HG02885 (cell line): ENCODE measurements around the gene CCZ1B.
"Not testable (repeated sequence)": the region's sequence is repeated elsewhere in the genome, so short reads cannot be mapped to it uniquely, and the experiment has no call there.

Experiments
- ATAC-seq: cut with Tn5 transposase; IDR thresholded peaks from one replicate; pipeline ENCODE4 v1.9.1; 2021; ENCODE audit warnings: mild to moderate bottlenecking; ENCODE audit not compliant: unreplicated experiment, poor library complexity

The CCZ1B gene

GRCh38 chr7:6826151-6826550 lies at the start of gene CCZ1B:
Gene CCZ1B (minus strand): TSS chr7:6826275. CDS start chr7:6826197, 78 bp downstream.
- ATAC-seq, result peak; percentile 100

DNA sequence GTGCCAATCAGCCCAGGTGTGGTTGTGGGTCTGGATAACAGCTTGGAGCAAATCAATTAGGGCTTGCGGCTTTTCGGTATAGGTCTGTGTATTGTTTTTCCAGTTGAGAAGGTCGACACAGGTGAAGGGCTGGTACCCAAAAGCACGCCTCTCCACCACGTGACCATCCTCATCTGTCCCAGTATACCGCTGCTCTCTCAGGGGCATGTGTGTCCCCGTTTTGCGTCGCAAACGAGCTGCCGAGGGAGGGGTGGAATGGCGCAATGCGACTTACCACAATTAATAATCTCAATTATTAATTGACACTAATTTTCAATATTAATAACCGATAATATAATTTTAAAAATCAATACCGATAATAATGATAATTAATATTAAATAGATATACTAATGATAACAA lies 48.9 kb upstream of the CCZ1B start:
- not testable (repeated sequence) for ATAC-seq

- not testable (repeated sequence) for ATAC-seq
These were observed 46.3 kb upstream of the CCZ1B start for GRCh38 chr7:6872246-6872945.

DNA sequence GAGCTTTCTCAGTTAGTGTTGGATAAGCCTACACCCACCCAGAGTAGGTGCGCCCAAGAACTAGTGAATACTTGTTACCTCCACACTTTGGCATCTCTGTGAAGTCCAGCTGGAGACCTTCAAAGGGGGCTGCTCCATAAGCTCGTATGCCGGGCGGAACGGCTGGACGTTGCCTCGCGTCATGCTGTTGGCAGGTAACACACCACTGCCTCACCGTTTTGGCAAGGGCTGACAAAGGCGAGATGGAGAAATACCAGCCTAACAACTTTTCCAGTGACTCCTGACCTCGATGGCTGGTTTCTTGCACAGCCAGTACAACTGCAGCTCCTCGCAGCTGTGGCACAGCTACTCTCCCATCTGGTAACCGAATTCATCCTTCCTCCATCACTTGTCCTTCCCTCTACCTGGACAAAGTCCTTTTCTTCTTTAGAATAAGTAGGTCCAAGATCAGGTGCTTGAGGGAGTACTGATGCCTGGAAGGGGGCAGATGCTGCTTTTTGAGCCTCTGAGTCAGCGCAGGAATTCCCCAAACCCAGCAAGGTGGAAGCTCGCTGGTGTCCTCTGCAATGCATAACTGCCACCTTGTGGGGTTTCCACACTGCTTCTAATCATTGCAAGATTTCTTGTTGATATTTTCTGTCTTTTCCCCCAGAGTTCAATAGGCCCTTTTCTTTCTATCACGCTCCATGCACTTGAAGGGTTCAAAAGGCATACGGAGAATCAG lies 45.5 kb upstream of the CCZ1B start:
- ATAC-seq, result not testable (repeated sequence)

- ATAC-seq, result not testable (repeated sequence)
These were observed 38.7 kb upstream of the CCZ1B start for GRCh38 chr7:6864751-6865150.

DNA sequence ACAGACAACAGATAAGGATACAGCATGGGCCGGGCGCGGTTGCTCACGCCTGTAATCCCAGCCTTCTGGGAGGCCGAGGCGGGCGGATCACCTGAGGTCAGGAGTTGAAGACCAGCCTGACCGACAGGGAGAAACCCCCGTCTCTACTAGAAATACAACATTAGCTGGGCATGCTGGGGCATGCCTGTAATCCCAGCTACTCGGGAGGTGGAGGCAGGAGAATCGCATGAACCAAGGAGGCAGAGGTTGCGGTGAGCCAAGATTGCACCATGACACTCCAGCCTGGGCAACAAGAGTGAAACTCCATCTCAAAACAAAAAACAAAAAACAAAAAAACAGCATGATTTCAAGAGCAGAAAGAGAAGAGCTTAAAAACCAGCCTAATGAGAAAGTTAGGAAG lies 38.1 kb upstream of the CCZ1B start:
- ATAC-seq, result not testable (repeated sequence)

DNA sequence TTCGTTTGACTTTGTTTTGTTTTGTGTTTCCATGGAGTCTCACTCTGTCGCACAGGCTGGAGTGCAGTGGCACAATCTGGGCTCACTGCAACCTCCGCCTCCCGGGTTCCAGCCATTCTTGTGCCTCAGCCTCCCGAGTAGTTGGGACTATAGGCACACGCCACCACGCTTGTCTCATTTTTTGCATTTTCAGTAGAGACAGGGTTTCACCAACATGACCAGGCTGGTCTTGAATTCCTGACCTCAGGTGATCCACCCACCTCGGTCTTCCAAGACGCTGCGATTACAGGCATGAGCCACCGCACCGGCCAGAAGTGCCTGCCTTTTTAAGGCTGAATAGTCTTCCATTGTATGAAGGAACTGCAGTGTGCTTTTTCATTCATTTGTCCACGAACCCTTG lies 36.8 kb upstream of the CCZ1B start:
- ATAC-seq, result not testable (repeated sequence)

DNA sequence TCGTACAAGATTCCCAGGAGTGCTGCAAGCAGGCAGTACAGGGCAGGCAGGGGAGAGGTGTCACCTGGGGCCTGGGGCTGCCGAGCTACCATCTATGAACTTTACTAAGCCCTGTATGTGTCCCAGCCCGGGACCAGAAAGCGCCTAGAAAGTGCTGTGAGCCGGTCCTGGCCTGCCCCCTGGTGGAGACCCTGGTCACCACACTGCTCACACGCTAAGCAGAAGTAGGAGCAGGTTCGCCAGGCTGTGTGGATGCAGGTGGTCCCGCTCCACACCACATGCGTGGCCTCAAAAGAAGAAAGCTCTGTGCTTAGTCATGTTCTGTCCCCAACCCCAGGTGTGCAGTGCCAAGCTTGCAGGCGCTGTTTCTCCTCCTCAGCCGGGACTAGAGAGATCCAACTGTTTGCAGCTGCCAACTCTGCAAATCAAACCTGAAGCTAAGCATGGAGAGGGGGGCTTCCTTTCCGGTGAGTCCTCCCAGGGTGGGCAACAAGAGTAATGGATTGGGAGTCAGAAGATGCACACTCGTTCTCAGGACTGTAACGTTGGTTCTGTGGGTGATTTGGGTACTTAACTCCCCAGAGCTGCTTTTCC lies 31.7 kb upstream of the CCZ1B start:
- not testable (repeated sequence) for ATAC-seq

DNA sequence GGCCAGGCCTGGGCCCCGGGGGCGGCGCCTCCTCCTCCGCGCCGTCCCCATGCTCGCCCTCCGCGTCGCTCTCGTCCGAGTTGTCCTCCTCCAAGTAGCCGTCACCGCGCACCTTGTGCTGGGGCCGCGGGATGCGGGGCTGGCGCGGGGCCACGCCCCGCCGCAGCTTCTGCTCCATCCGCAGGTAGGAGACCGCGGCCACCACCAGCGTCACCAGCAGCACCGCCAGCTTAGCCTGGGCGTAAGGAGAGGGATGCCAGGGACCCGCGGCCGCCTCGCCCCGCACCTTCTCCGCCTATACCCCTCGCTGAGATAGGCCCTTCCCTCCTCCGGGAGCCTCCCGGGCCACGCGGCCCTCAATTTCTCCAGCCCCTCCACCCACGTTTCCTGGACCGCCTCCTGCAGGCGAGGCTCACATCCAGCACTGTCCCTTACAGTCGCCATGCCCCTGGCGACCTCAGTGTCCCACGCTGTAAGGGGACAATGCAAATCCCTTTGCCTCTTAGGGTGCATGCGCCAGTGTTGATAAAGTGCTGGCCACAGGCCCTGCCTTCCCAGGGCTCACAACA lies 29.6 kb upstream of the CCZ1B start:
- not testable (repeated sequence) for ATAC-seq

DNA sequence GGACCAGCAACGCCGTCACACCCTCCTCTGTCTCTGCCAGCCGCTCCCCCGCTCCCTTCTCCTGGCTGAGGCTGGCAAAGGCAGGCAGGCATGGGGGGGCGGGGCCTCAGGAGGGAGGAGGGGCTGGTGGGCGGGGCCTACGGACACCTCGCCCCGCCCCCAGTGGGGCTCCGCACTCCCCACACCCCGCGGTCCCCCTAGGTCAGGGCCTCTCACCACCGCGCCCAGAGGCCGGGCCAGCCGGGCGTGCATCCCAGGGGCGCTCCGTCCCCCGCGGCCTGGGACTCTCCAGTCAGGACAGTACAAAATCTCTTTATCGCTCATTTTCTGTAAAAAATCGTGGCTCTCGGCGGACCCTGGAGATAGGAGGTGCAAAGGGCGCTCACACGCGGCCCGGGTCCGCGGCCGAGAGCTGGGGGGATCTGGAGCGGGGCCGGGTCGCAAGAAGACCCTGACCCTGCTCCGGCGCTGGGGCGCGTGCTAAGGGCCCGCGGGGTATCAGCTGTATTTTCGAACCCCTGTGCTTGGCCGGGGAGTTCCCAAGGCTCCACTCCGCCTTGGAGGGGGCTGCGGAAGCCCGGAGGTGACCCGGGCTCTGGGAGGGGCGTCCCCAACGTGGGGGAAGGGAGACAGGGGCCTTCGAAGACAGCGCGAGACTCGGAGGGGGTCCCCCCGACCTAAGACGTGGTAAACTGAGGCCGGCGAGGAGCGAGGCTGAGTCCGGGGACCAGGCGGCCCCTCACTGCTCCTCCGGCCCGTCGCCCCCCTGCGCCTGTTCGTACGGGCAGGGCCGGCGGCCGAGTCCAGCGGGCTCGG lies 28.9 kb upstream of the CCZ1B start:
- not testable (repeated sequence) for ATAC-seq

DNA sequence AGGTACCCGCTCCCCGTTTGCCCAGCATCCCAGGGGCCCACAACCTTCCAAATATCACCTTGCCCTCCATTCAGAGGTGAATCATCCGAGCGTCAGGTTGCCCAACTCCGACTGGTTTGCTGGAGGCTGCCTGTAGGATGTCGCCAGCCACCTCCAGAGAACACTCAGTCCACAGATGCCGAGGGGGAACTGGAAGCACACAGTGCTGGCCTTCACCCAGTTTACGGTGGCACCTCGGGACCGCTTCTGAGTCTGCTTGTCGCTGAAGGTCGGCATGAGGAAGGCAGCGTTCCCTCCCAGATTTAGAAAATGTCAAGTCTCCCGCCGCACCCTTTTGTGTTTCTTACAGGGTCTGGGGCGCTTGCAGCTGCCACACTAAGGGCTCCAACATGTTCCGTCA lies 27.6 kb upstream of the CCZ1B start:
- not testable (repeated sequence) for ATAC-seq

GRCh38 chr7:6849127-6849526 lies 23.1 kb upstream of the CCZ1B start:
- not testable (repeated sequence) for ATAC-seq

DNA sequence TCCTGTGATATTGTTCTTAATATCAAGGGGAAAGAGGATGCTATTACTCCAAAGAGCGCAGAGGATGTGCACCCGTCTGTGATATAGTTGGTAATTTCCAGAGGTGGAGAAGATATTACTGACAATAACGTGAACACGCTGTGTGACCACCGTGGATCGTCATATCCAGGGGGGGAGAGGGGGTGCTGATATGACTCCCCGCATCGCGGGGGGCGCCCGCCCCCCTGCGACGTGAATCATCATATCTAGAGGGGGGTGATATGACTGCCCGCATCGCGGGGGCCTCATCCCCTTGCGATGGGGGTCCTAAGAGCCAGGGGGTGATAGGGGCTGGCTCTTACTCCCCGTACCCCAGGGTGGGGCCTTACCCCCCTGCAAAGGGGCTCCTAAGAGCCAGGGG lies 21.7 kb upstream of the CCZ1B start:
- not testable (repeated sequence) for ATAC-seq

DNA sequence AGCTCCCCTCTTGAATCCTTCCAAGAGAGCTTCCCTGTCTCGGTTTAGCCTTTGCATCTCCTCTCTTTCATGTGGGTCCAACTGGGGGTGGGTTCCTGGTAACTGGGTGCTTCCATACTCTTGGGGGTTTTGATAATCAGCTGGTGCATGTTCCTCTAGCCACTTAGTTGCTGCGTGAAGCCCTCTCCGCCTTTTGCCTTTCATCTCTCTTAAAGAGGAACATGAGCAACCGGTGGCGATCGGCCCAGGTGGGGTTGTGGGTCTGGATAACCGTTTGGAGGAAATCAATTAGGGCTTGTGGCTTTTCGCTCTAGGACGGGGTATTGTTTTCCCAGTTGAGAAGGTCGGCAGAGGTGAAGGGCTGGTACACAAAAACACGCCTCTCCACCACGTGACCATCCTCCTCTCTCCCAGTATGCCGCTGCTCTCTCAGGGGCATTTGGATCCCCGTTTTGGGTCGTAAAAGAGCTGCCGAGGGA lies 19.9 kb upstream of the CCZ1B start:
- not testable (repeated sequence) for ATAC-seq

GRCh38 chr7:6843654-6844053 lies 17.6 kb upstream of the CCZ1B start:
- not testable (repeated sequence) for ATAC-seq

GRCh38 chr7:6843092-6843491 lies 17.0 kb upstream of the CCZ1B start:
- ATAC-seq, result not testable (repeated sequence)

DNA sequence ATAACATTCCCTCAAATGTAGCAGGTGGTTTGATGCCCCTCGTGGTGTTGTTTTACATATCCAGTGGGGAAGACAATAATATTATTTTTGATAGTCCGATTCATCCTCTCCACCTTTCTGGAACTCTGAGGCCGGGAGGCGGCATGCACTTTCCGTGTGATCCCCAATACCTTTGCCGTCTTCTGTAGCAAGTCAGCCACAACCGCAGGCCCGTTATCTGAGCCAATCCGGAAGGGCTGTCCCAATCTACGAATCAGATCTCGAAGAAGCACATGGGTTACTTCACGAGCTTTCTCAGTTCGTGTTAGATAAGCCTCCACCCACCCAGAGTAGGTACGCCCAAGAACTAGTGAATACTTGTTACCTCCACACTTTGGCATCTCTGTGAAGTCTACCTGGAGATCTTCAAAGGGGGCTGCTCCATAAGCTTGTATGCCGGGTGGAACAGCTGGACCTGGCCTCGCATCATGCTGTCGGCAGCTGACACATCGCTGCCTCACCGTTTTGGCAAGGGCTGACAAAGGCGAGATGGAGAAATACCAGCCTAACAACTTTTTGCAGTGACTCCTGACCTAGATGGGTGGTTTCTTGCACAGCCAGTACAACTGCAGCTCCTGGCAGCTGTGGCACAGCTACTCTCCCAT lies 16.3 kb upstream of the CCZ1B start:
- not testable (repeated sequence) for ATAC-seq

DNA sequence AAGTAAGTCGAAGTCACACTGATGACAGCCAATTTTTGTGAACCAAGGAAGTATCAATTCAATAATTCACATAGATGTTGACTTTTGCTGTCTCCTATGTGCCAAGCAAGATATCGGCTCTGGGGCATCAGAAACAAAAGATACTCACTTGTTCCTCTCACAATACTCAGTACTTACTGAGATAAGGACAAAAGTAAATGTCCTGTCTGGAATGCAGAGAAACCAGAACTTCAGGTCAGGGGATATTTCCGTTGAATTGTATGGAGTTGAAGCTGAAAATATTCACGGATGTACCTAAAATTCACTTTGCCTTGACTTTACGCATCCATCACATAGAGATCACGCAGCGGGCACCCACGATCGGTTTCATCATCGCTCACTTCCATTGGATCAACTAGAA lies 11.0 kb upstream of the CCZ1B start:
- ATAC-seq, result not testable (repeated sequence)

- ATAC-seq, result not testable (repeated sequence)
These were observed 9.4 kb upstream of the CCZ1B start for GRCh38 chr7:6835521-6835920.
